SIG-M5 (cell line): ENCODE data around the gene SLC6A18.
A peak's percentile ranks its signal among the peaks of the same experiment; 100 is the strongest.

Experiments
- DNase-seq: peaks from one replicate; lab custom pipeline; 2025; lab: John Stamatoyannopoulos, UW

Gene SLC6A18

GRCh38 chr5:1186351-1187233, 38.6 kb upstream of the SLC6A18 start:
- DNase-seq = no peak

GRCh38 chr5:1187234-1187949, 37.8 kb upstream of the SLC6A18 start:
- no peak for DNase-seq

GRCh38 chr5:1187950-1188334, 37.2 kb upstream of the SLC6A18 start:
- no peak for DNase-seq

- DNase-seq = no peak
Measured at GRCh38 chr5:1188464-1188863, 36.7 kb upstream of the SLC6A18 start.

- no peak for DNase-seq
Measured at GRCh38 chr5:1189269-1189668, 35.9 kb upstream of the SLC6A18 start.

- DNase-seq = no peak
Measured at GRCh38 chr5:1190278-1190677, 34.9 kb upstream of the SLC6A18 start.

GRCh38 chr5:1190837-1191239, 34.3 kb upstream of the SLC6A18 start:
- DNase-seq = peak; percentile 4

- no peak for DNase-seq
Measured at GRCh38 chr5:1192971-1193590, 32.1 kb upstream of the SLC6A18 start.

- DNase-seq = no peak
Measured at GRCh38 chr5:1193591-1193985, 31.6 kb upstream of the SLC6A18 start.

- DNase-seq = no peak
Measured at GRCh38 chr5:1194378-1194777, 30.8 kb upstream of the SLC6A18 start.

- no peak for DNase-seq
Measured at GRCh38 chr5:1195439-1195838, 29.7 kb upstream of the SLC6A18 start.

GRCh38 chr5:1195916-1196315, 29.3 kb upstream of the SLC6A18 start:
- DNase-seq = no peak

GRCh38 chr5:1196562-1196961, 28.6 kb upstream of the SLC6A18 start:
- no peak for DNase-seq

- DNase-seq = no peak
Measured at GRCh38 chr5:1197876-1198666, 27.1 kb upstream of the SLC6A18 start.

- DNase-seq = no peak
Measured at GRCh38 chr5:1199340-1199648, 25.9 kb upstream of the SLC6A18 start.

- no peak for DNase-seq
Measured at GRCh38 chr5:1199649-1200494, 25.3 kb upstream of the SLC6A18 start.

- DNase-seq = no peak
Measured at GRCh38 chr5:1200495-1201326, 24.5 kb upstream of the SLC6A18 start.

- DNase-seq = no peak
Measured at GRCh38 chr5:1201327-1202025, 23.7 kb upstream of the SLC6A18 start, which contains the start of gene SLC6A19. SLC6A19 (plus strand) TSS chr5:1201595; CDS start chr5:1201651, 56 bp downstream.

GRCh38 chr5:1202026-1202797, 23.0 kb upstream of the SLC6A18 start:
- no peak for DNase-seq
